Astrocyte (in vitro differentiated cells and primary cell): ENCODE results near the gene SUFU. TPM values are rescaled to one million over a fixed set of nuclear protein-coding genes. Genes with fewer than 3 reads are reported as not detected.

Source experiments
- DNase-seq: peaks from one replicate; pipeline ENCODE4 v3.0.0-alpha.2; 2010; ENCODE audit warnings: low read depth
- FAIRE-seq: peaks from 2 replicates; lab custom pipeline; 2011; peaks lifted over from hg19 to GRCh38; lab: Jason Lieb, UNC
- H2AFZ ChIP-seq: 2 replicates; pipeline ENCODE4 v1.6.0; 2012; ENCODE audit warnings: low read depth, low read length, inconsistent platforms
- H3K27ac ChIP-seq: 2 replicates; pipeline ENCODE4 v1.5.1; 2011; ENCODE audit warnings: low read depth, low read length, inconsistent platforms
- H3K27me3 ChIP-seq: 2 replicates; pipeline ENCODE4 v1.6.0; 2011; ENCODE audit warnings: low read length, inconsistent platforms; ENCODE audit not compliant: insufficient read depth
- H3K36me3 ChIP-seq: 2 replicates; pipeline ENCODE4 v1.5.1; 2011; ENCODE audit warnings: low read length, inconsistent platforms; ENCODE audit not compliant: insufficient read depth
- H3K4me1 ChIP-seq: 2 replicates; pipeline ENCODE4 v1.5.1; 2011; ENCODE audit warnings: low read length, inconsistent platforms; ENCODE audit not compliant: insufficient read depth
- H3K4me2 ChIP-seq: 2 replicates; pipeline ENCODE4 v1.6.0; 2012; ENCODE audit warnings: low read length, inconsistent platforms
- H3K4me3 ChIP-seq: 2 replicates; pipeline ENCODE4 v1.5.1; 2011; ENCODE audit warnings: low read depth, mild to moderate bottlenecking, low read length, inconsistent platforms; ENCODE audit not compliant: insufficient read depth
- H3K79me2 ChIP-seq: 2 replicates; pipeline ENCODE4 v1.6.0; 2012; ENCODE audit warnings: mild to moderate bottlenecking, low read length, inconsistent platforms; ENCODE audit not compliant: insufficient read depth
- H3K9ac ChIP-seq: 2 replicates; pipeline ENCODE4 v1.6.0; 2012; ENCODE audit warnings: mild to moderate bottlenecking, low read length, inconsistent platforms
- H3K9me3 ChIP-seq: 2 replicates; pipeline ENCODE4 v1.5.1; 2012; ENCODE audit warnings: low read depth, mild to moderate bottlenecking, low read length, inconsistent platforms; ENCODE audit not compliant: insufficient read depth
- H4K20me1 ChIP-seq: 2 replicates; pipeline ENCODE4 v1.6.0; 2012; ENCODE audit warnings: low read length, inconsistent platforms; ENCODE audit not compliant: insufficient read depth
- H3K27ac Mint-ChIP-seq: one replicate; pipeline ENCODE4 v1.8.0; 2021; ENCODE audit warnings: mild to moderate bottlenecking, mixed read lengths; ENCODE audit not compliant: unreplicated experiment
- H3K27me3 Mint-ChIP-seq: one replicate; pipeline ENCODE4 v1.8.0; 2021; ENCODE audit warnings: low read depth, mixed read lengths; ENCODE audit not compliant: unreplicated experiment
- H3K36me3 Mint-ChIP-seq: one replicate; pipeline ENCODE4 v1.8.0; 2021; ENCODE audit warnings: low read depth, mixed read lengths; ENCODE audit not compliant: unreplicated experiment
- H3K4me1 Mint-ChIP-seq: one replicate; pipeline ENCODE4 v1.8.0; 2021; ENCODE audit warnings: low read depth, mixed read lengths; ENCODE audit not compliant: unreplicated experiment
- H3K4me3 Mint-ChIP-seq: one replicate; pipeline ENCODE4 v1.8.0; 2021; ENCODE audit warnings: mild to moderate bottlenecking, moderate library complexity, mixed read lengths; ENCODE audit not compliant: unreplicated experiment
- H3K9me3 Mint-ChIP-seq: one replicate; pipeline ENCODE4 v1.8.0; 2021; ENCODE audit warnings: mild to moderate bottlenecking, mixed read lengths; ENCODE audit not compliant: unreplicated experiment
- EZH2 ChIP-seq: IDR thresholded peaks from 2 replicates; pipeline ENCODE4 v1.6.1; 2012; ENCODE audit warnings: mild to moderate bottlenecking, low read length, inconsistent platforms; ENCODE audit not compliant: insufficient read depth
- total RNA-seq: library from RNA; stranded (reverse); gene quantifications from 2 replicates; pipeline ENCODE4 v1.2.1, GENCODE V29; 2021
- TF ChIP-seq, protein P1 (sequence below): IDR thresholded peaks from 2 replicates; pipeline ENCODE4 v1.5.1; 2011; ENCODE audit warnings: low read depth, mild to moderate bottlenecking, inconsistent platforms, low read length, moderate library complexity; ENCODE audit not compliant: insufficient read depth

The SUFU gene
- total RNA-seq, 1 donor from 2014 or later: 25.8 TPM

- no peak for FAIRE-seq
- peaks cover 54% of the 10 kb centered on the region for H4K20me1 ChIP-seq
These were observed 141.0 kb downstream of the SUFU start for GRCh38 chr10:102644646-102645387.

DNA sequence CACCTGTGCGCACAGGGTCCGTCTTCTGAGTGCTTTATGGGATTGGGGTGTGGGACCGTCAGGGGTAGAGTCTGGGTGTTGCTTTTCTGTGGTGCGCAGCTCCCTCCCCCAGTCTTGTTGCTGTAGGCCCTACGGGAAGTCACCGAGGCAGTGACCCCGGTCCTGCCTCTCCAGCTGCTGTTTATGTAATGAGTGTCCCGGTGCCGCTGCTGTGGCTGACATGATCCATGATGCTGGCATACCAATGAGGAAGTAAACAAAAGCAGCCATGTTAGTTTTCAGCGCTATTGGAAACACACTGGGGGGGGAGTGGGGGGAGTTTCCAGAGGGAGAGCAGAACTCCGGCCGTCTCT is 141.6 kb downstream of the SUFU start:
- H3K9me3 ChIP-seq: no peaks in the 10 kb centered on the region
- peaks cover 45% of the 10 kb centered on the region for H3K4me1 ChIP-seq
- FAIRE-seq (no peak), DNase-seq (peak; percentile 58)
- peaks cover 65% of the 10 kb centered on the region for H3K79me2 ChIP-seq
- H3K27me3 Mint-ChIP-seq: no peaks in the 10 kb centered on the region
- H3K36me3 ChIP-seq: no peaks in the 10 kb centered on the region
- H2AFZ ChIP-seq: peak overlapping the region; percentile 19
- peak overlapping the region; percentile 86 for H3K4me3 ChIP-seq
- H3K9ac ChIP-seq: peak overlapping the region; percentile 90
- peaks cover 60% of the 10 kb centered on the region for H4K20me1 ChIP-seq
- peaks cover 25% of the 10 kb centered on the region for H3K4me1 Mint-ChIP-seq
- H3K27me3 ChIP-seq: no peaks in the 10 kb centered on the region
- peak overlapping the region; percentile 92 for H3K4me3 Mint-ChIP-seq
- H3K4me2 ChIP-seq: peak overlapping the region; percentile 93
- H3K27ac Mint-ChIP-seq: peak overlapping the region; percentile 95
- no peaks in the 10 kb centered on the region for H3K9me3 Mint-ChIP-seq
- H3K36me3 Mint-ChIP-seq: peaks cover 4% of the 10 kb centered on the region
- peak overlapping the region; percentile 93 for H3K27ac ChIP-seq
- TF ChIP-seq, protein P1, sequence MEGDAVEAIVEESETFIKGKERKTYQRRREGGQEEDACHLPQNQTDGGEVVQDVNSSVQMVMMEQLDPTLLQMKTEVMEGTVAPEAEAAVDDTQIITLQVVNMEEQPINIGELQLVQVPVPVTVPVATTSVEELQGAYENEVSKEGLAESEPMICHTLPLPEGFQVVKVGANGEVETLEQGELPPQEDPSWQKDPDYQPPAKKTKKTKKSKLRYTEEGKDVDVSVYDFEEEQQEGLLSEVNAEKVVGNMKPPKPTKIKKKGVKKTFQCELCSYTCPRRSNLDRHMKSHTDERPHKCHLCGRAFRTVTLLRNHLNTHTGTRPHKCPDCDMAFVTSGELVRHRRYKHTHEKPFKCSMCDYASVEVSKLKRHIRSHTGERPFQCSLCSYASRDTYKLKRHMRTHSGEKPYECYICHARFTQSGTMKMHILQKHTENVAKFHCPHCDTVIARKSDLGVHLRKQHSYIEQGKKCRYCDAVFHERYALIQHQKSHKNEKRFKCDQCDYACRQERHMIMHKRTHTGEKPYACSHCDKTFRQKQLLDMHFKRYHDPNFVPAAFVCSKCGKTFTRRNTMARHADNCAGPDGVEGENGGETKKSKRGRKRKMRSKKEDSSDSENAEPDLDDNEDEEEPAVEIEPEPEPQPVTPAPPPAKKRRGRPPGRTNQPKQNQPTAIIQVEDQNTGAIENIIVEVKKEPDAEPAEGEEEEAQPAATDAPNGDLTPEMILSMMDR: no peak

More at GRCh38 chr10:102644646-102645387, 141.0 kb downstream of the SUFU start:
- TF ChIP-seq EZH2: no peak
- TF ChIP-seq, protein P1: peak; percentile 18
- Histone ChIP-seq H3K79me2 (peaks cover 59% of the 10 kb centered on the region), H3K4me2 (peak overlapping the region; percentile 93), H3K4me3 (peak overlapping the region; percentile 86), H2AFZ (no peak overlapping the region), H3K9ac (peak overlapping the region; percentile 90), H3K9me3 (no peaks in the 10 kb centered on the region), H3K4me1 (peaks cover 43% of the 10 kb centered on the region), H3K27me3 (no peaks in the 10 kb centered on the region), H3K27ac (peak overlapping the region; percentile 93), H3K36me3 (no peaks in the 10 kb centered on the region)
- H3K9me3 Mint-ChIP-seq: no peaks in the 10 kb centered on the region
- peaks cover 25% of the 10 kb centered on the region for H3K4me1 Mint-ChIP-seq
- no peaks in the 10 kb centered on the region for H3K27me3 Mint-ChIP-seq
- H3K36me3 Mint-ChIP-seq: peaks cover 4% of the 10 kb centered on the region
- peak overlapping the region; percentile 95 for H3K27ac Mint-ChIP-seq
- H3K4me3 Mint-ChIP-seq: peak overlapping the region; percentile 92
- peak; percentile 58 for DNase-seq
